ENCODE measurements around the gene AK9. TPM values are rescaled to one million over a fixed set of nuclear protein-coding genes. Genes with fewer than 3 reads are reported as not detected.

The AK9 gene
- total and polyA plus RNA-seq, 2 of the 8 experiments (the other 6 are each of a cell fraction or from before 2014, with no cell fraction given), result 1.8 to 2.2 TPM

DNA sequence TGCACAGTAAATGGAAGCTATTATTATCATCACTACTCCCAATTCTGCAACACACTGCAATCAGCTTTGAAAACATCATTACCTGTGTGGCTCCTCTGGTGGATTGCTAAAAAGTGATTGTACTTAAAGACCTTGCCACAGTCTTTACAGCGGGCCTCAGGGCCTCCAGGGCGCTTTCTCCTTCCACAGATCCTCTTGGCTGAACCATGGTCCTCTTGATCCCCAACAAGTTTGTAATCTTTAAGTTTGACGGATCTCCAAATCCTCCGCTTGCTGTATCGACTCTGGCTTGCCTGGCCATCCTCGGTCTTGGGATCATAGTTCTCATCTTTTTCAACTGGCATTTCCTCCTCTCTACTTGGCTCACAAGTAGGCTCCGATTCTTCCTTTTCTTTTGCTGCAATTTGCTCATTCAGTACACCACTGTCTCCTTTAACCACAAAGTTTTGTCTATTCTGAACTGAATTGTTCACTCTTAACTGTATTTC, 210.0 kb downstream of the AK9 start:
- H2AFZ ChIP-seq (ENCODE audit: low read length), result no peak overlapping the region
- H4K20me1 ChIP-seq (replicated peaks in 1 of 2; ENCODE audit: control insufficient read depth in 1 of 2, insufficient read depth in 2 of 2, low read length in 2 of 2), result peaks cover 2 to 11% of the 10 kb centered on the region in 2 experiments
- H2BK15ac ChIP-seq (ENCODE audit: low read length), result no peak overlapping the region
- no peak overlapping the region for H4K91ac ChIP-seq (replicated peaks; ENCODE audit: insufficient read length, low read length)
- peaks cover 20 to 64% of the 10 kb centered on the region in 2 experiments for H3K79me2 ChIP-seq (ENCODE audit: control insufficient read depth in 1 of 2, insufficient read depth in 2 of 2, low read length in 2 of 2)
- H3K9me3 ChIP-seq (ENCODE audit: insufficient read depth in 2 of 2, low read depth in 1 of 2, low read length in 1 of 2), result no peaks in the 10 kb centered on the region
- H2BK5ac ChIP-seq (ENCODE audit: low read depth, low read length), result no peak overlapping the region
- H3K4me1 ChIP-seq (replicated peaks in 1 of 4; ENCODE audit: control insufficient read depth in 3 of 4, insufficient read depth in 4 of 4, low read length in 3 of 4), result peaks cover 5 to 15% (median 7%) of the 10 kb centered on the region in 4 experiments; a peak in 6 of 7 replicates
- no peak overlapping the region for H2BK12ac ChIP-seq (ENCODE audit: low read depth, low read length)
- H4K8ac ChIP-seq (ENCODE audit: extremely low read depth, insufficient read depth, low read length), result no peak overlapping the region
- no peak overlapping the region for H2AK5ac ChIP-seq (ENCODE audit: low read depth, low read length)
- no peak overlapping the region for H4K5ac ChIP-seq (ENCODE audit: insufficient read length, low read depth, low read length)
- H3K56ac ChIP-seq (replicated peaks; ENCODE audit: insufficient read length, low read depth, low read length), result no peak overlapping the region
- no peak overlapping the region for H3K4ac ChIP-seq (replicated peaks; ENCODE audit: insufficient read length, low read depth, low read length)
- no peak overlapping the region; a peak in 1 of 7 replicates for H3K9ac ChIP-seq (replicated peaks in 1 of 4; ENCODE audit: extremely low read depth in 1 of 4, low read depth in 3 of 4, low read length in 3 of 4)
- POLR2A ChIA-PET (ENCODE audit: partially characterized antibody), result interaction anchor here (1.5 to 2.5 kb wide), 3 partner anchors 20 to 39 kb away, joined by 3 to 10 read pairs (median 4); no protein-coding TSS in a partner anchor
- peaks cover 7% of the 10 kb centered on the region; the same call in 1 of the 2 replicates for H3K23me2 ChIP-seq (ENCODE audit: low read depth, low read length)
- DNase-seq (ENCODE audit: low read depth in 1 of 2, low spot score in 2 of 2), result no peak
- H2BK20ac ChIP-seq (ENCODE audit: low read length), result no peak overlapping the region
- H3K4me3 ChIP-seq (ENCODE audit: extremely low read depth in 1 of 4, insufficient read depth in 2 of 4, low read depth in 3 of 4, low read length in 4 of 4), result peak overlapping the region in 2 of 4 experiments; percentile 9 to 49; a peak in 3 of 8 replicates
- CTCF ChIA-PET (ENCODE audit: partially characterized antibody), result interaction anchor here (0.8 to 2.5 kb wide), 9 partner anchors 10 to 559 kb away, joined by 3 to 9 read pairs (median 4); no protein-coding TSS in a partner anchor
- H3K27me3 ChIP-seq (replicated peaks in 1 of 4; ENCODE audit: control insufficient read depth in 3 of 4, extremely low read depth in 1 of 4, insufficient read depth in 3 of 4, low read length in 3 of 4), result no peaks in the 10 kb centered on the region
- FAIRE-seq, result no peak
- peak overlapping the region; percentile 65 to 72 for H3K4me2 ChIP-seq (ENCODE audit: insufficient read depth in 1 of 2, low read depth in 2 of 2, low read length in 2 of 2)
- peaks cover 7% of the 10 kb centered on the region for H3K79me1 ChIP-seq (ENCODE audit: low read depth, low read length)
- no peak overlapping the region for H3K14ac ChIP-seq (ENCODE audit: insufficient read length)
- H2BK120ac ChIP-seq (replicated peaks; ENCODE audit: low read depth, low read length), result no peak overlapping the region
- WGBS, 2 experiments (ENCODE audit: extremely low coverage in 1 of 2, insufficient coverage in 1 of 2, insufficient read length in 1 of 2, insufficient replicate concordance in 2 of 2, low coverage in 1 of 2, low lambda C conversion rate in 2 of 2, missing lambda C conversion rate in 1 of 2), result 96% methylated on average over 7 of the region's 7 CpGs; no CpG with 5 or more reads in 1 of the 2 experiments
- peaks cover 7 to 43% (median 26%) of the 10 kb centered on the region in 4 experiments for H3K36me3 ChIP-seq (ENCODE audit: control insufficient read depth in 2 of 4, insufficient read depth in 4 of 4, low read length in 3 of 4)
- no peak overlapping the region for H3K23ac ChIP-seq (ENCODE audit: insufficient read length)
- H3K27ac ChIP-seq (ENCODE audit: low read depth, low read length), result no peak overlapping the region
- no peak overlapping the region for H3K18ac ChIP-seq (ENCODE audit: extremely low read depth, low read length)
- TF ChIP-seq TEAD4 (IDR thresholded peaks at IDR 0.05; ENCODE audit: low read depth, low read length) (no peak), SP4 (IDR thresholded peaks at IDR 0.05; ENCODE audit: low read length) (no peak), POU5F1 (IDR thresholded peaks at IDR 0.05; ENCODE audit: low read depth, low read length) (no peak), RAD21 (IDR thresholded peaks at IDR 0.05 in 1 of 2, conservative IDR thresholded peaks at IDR 0.05 in 1 of 2; ENCODE audit: low read depth in 2 of 2, low read length in 2 of 2) (no peak), SP2 (IDR thresholded peaks at IDR 0.05; ENCODE audit: low read length) (no peak), PHF8 (conservative IDR thresholded peaks at IDR 0.05; ENCODE audit: low read depth, low read length) (no peak), RNF2 (IDR thresholded peaks at IDR 0.05; ENCODE audit: borderline replicate concordance, low read depth, low read length, missing control alignments, poor library complexity, severe bottlenecking) (no peak), RFX5 (IDR thresholded peaks at IDR 0.05; ENCODE audit: borderline replicate concordance, low read depth, low read length) (no peak), ASH2L (IDR thresholded peaks at IDR 0.05; ENCODE audit: low read length) (no peak)
- TF ChIP-seq, protein P1, sequence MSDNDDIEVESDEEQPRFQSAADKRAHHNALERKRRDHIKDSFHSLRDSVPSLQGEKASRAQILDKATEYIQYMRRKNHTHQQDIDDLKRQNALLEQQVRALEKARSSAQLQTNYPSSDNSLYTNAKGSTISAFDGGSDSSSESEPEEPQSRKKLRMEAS (IDR thresholded peaks at IDR 0.05), result no peak
- TF ChIP-seq, protein P2, sequence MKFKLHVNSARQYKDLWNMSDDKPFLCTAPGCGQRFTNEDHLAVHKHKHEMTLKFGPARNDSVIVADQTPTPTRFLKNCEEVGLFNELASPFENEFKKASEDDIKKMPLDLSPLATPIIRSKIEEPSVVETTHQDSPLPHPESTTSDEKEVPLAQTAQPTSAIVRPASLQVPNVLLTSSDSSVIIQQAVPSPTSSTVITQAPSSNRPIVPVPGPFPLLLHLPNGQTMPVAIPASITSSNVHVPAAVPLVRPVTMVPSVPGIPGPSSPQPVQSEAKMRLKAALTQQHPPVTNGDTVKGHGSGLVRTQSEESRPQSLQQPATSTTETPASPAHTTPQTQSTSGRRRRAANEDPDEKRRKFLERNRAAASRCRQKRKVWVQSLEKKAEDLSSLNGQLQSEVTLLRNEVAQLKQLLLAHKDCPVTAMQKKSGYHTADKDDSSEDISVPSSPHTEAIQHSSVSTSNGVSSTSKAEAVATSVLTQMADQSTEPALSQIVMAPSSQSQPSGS (IDR thresholded peaks at IDR 0.05; ENCODE audit: low read length), result no peak
